NCI-H2227 (cell line): Measurements from ENCODE around the gene FBXW10B.
A peak's percentile ranks its signal among the peaks of the same experiment; 100 is the strongest.
"Not testable (repeated sequence)": the region's sequence is repeated elsewhere in the genome, so short reads cannot be mapped to it uniquely, and the experiment has no call there.

Experiments
- DNase-seq: peaks from one replicate; lab custom pipeline; 2025; ENCODE audit not compliant: unreplicated experiment; lab: John Stamatoyannopoulos, UW

FBXW10B gene, protein sequence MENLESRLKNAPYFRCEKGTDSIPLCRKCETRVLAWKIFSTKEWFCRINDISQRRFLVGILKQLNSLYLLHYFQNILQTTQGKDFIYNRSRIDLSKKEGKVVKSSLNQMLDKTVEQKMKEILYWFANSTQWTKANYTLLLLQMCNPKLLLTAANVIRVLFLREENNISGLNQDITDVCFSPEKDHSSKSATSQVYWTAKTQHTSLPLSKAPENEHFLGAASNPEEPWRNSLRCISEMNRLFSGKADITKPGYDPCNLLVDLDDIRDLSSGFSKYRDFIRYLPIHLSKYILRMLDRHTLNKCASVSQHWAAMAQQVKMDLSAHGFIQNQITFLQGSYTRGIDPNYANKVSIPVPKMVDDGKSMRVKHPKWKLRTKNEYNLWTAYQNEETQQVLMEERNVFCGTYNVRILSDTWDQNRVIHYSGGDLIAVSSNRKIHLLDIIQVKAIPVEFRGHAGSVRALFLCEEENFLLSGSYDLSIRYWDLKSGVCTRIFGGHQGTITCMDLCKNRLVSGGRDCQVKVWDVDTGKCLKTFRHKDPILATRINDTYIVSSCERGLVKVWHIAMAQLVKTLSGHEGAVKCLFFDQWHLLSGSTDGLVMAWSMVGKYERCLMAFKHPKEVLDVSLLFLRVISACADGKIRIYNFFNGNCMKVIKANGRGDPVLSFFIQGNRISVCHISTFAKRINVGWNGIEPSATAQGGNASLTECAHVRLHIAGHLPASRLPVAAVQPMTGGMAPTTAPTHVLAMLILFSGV

DNA sequence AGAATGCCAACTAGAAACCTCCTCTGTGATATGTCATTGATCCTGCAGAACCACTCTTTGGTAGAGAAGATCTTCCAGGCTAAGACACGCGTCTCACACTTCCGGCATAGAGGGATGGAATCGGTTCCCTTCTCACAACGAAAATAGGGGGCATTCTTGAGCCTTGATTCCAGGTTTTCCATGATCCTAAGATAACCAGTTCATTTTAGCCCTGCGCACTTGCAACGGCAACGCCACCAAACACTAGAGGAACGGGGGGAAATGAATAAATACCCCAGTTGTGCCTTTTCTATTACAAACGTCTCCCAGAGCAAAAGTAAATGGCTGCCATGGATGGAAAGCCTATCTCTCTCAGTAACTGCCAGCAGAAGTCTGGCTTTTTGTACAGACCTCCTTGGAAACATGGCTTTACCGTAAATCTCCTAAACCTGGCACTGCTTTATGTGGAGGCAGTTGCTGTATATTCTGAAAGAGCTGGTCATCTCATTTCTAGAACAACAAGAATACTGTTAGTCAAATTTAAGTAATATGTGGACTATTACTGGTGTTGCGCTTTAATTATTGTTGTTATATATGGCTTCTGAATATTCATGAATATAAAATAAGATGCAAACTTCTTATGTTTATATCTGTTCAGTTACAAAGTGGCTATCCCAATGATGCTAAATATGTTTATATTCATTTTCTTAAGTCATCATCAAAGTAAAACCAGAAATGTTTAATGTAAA, at the start of gene FBXW10B:
Gene FBXW10B (minus strand): TSS at position 374 of the 728 bp plus-strand sequence. CDS start 192 bp downstream, at position 182.
- peak; percentile 0 for DNase-seq

GRCh38 chr17:15663691-15664090, 44.2 kb upstream of the FBXW10B start:
- DNase-seq = no peak

DNA sequence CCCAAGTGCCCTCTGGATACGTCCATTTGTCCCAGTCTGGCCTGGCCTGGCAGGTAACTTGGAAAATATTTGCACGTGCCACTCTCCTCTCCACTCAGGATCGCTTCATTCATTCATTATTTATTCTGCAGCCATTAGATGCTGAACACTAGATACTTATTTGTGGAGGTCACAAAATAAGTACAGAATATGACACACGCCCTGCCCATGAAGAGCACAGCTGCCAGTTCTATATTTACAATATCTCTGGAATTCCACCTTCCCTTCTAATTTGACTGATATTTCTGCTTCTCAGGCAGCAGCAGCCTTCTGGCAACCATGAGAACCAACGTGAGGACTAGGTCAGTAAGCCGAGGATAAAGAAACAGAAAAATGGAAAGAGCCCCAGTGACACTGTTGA, 43.7 kb upstream of the FBXW10B start:
- no peak for DNase-seq

DNA sequence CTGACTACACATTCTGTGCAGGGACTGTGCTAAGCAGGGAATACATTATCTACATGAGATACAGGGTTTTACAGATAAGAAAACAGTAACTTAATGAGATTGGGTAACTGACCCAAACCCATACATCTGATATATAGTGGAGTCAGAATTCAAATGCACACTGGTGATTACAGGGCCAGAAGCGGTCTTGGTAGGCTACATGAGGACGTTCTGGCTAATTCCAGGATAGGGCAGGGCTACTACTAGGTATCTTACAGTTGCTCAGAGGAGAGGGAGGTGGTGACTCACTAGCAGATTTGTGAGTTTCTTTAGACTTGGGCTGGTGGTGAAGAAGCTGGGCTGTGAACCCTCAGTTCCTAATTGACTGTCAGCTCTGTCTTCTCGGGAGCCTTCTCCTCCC, 43.2 kb upstream of the FBXW10B start:
- DNase-seq = no peak

- no peak for DNase-seq
Measured at GRCh38 chr17:15660077-15660476, 40.6 kb upstream of the FBXW10B start.

DNA sequence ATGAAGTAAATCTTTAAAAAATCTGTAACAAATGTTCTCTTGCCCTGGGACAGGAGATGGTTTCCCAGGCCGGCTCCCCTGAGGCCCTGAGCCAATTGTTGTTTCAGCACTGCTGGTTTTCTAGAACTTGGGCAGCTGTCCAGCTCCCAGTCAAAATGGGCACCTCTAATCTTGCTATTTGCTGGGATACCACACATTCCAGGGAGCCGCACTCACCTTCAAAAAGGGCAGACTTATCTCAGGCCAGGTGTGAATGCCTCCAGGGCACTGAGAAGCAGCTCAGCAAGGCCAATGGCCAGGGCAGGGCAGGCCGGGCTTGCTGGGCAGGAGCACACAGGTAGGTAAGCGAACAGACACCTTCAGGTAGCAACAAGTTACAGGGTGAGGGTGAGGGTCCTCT, 40.2 kb upstream of the FBXW10B start:
- DNase-seq = no peak

GRCh38 chr17:15659236-15659635, 39.7 kb upstream of the FBXW10B start:
- DNase-seq = no peak

DNA sequence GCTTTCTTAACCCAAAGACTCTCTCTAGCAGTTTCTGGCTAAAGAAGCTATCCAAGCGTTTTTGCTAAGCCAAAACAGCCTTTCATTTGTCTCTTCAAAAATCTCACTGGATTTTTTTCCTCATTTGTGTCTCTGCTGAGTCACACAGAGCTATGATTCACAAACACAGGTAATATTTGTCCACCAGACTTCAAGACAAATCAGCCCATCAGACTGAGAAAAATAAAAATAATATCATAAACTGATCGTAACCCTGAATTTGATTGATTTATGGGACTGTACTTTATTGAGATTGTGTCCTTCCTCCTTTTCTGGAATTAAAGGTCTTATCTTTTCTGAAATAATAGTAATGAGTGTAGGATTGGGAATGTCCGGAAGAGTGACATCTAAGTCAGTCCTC, 38.8 kb upstream of the FBXW10B start:
- no peak for DNase-seq

- DNase-seq = no peak
Measured at GRCh38 chr17:15657868-15658267, 38.4 kb upstream of the FBXW10B start.

DNA sequence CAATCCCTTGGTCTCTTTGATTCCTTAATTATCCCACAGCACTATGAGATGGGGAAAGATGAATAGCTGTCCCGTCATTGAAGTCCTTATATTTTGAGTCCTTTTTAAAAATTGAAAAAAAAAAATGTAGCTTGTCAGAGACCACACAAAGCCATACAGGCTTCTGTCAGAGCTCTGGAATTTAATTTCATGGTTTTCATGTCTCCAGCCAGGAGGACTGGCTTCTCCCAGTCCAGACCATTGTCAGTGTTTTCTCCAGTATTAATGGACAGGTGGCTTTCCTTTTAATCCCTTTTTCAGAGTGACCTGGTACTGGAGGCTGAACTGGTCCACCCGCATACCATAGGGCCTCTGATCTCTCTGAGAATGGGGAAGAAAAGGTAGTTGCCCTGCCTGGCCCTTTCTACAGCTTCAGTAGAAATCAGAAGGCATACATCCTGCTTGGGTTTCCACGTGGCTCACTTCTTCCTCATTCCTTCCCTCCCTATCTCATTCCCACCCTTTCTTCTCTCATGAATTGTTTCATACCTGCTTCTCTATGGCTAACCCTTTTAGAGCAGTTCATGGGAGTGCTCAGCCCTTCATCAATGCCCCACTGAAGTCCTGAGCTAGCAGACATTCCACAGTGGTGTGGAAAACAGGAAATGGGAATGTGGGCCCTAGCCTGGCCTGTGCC, 35.5 kb upstream of the FBXW10B start:
- no peak for DNase-seq

GRCh38 chr17:15654401-15654800, 34.9 kb upstream of the FBXW10B start:
- DNase-seq = not testable (repeated sequence)

- no peak for DNase-seq
Measured at GRCh38 chr17:15652960-15653359, 33.5 kb upstream of the FBXW10B start.

- DNase-seq = peak; percentile 92
Measured at GRCh38 chr17:15651583-15652110, 32.1 kb upstream of the FBXW10B start.

DNA sequence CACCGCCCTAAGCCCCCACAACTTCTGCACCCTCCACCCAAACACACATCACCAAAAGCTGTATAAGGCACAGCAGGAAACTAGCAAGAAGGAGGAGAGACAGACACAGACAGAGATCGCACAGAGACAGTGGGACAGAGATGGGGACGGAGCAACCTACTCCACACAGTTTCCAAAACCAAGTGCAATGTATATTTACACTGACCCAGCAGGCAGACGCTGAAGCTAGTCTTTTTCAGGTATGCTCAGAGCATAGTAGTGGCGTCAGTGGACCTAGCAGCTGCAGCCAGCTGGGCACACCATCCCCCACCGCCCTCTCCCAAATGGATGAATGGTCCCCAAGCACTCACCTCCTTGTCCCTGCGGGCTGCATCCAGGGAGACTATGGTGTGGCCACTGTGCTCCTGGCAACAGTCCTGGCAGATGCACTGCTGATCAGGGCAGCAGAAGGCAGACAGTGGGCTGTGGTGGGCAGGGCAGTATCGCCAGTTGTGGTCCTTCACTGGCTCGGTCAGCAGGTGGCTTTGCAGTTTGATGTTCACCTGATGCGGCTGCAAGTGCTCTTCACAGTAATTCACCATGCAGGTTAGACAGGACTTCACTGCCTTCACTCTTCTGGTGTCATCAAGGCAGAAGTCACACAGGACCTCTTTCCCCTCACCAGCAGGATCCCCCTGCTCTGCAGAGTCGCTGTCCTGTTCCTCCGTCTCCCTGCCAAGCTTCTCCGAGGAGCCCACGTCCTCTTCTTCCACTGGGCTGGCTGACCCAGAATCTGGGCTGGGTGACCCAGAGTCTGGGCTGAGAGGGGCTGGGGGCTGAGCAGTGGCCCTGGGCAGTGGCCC, 31.5 kb upstream of the FBXW10B start:
- DNase-seq = peak; percentile 32

- no peak for DNase-seq
Measured at GRCh38 chr17:15649861-15650421, 30.4 kb upstream of the FBXW10B start.

GRCh38 chr17:15648386-15648785, 28.9 kb upstream of the FBXW10B start:
- DNase-seq = no peak

- not testable (repeated sequence) for DNase-seq
Measured at GRCh38 chr17:15645942-15646312, 26.4 kb upstream of the FBXW10B start.

GRCh38 chr17:15645099-15645941, 25.8 kb upstream of the FBXW10B start:
- DNase-seq = peak; percentile 32
